BLaER1 treated with 17β-estradiol and CSF1 and Interleukin-3, amounts not matched to agents 10 nM and 100 nM (cell line): Measurements from ENCODE around the gene TUBB.
A peak's percentile ranks its signal among the peaks of the same experiment; 100 is the strongest.

Experiments used
- H3K27ac ChIP-seq, 11 experiments: shearing (Covaris generic); formaldehyde crosslinking; 2 replicates each; pipeline ENCODE4 v1.8.1; 2022
- H3K27me3 ChIP-seq, 11 experiments: shearing (Covaris generic); formaldehyde crosslinking; 2 replicates each; pipeline ENCODE4 v1.8.1; 2022
- H3K36me3 ChIP-seq, 11 experiments: shearing (Covaris generic); formaldehyde crosslinking; 2 replicates each; pipeline ENCODE4 v1.8.1; 2022
- H3K4me1 ChIP-seq, 10 experiments: shearing (Covaris generic); formaldehyde crosslinking; 2 replicates each; pipeline ENCODE4 v1.8.1; 2022
- H3K4me2 ChIP-seq, 11 experiments: shearing (Covaris generic); formaldehyde crosslinking; 2 replicates each; pipeline ENCODE4 v1.8.1; 2022
- H3K4me3 ChIP-seq, 10 experiments: shearing (Covaris generic); formaldehyde crosslinking; 2 replicates each; pipeline ENCODE4 v1.8.1; 2022
- H3K9ac ChIP-seq, 11 experiments: shearing (Covaris generic); formaldehyde crosslinking; 2 replicates each; pipeline ENCODE4 v1.8.1; 2022
- H3K9me3 ChIP-seq, 11 experiments: shearing (Covaris generic); formaldehyde crosslinking; replicated peaks in 1 of 11; 2 replicates each; pipeline ENCODE4 v1.8.1; 2022
- H4K20me1 ChIP-seq, 11 experiments: shearing (Covaris generic); formaldehyde crosslinking; 2 replicates each; pipeline ENCODE4 v1.8.1; 2022
- Cebpa-rat ChIP-seq, 11 experiments: shearing (Covaris generic); IDR thresholded peaks; 2 replicates each; pipeline ENCODE4 v1.8.1; 2022

Gene TUBB

DNA sequence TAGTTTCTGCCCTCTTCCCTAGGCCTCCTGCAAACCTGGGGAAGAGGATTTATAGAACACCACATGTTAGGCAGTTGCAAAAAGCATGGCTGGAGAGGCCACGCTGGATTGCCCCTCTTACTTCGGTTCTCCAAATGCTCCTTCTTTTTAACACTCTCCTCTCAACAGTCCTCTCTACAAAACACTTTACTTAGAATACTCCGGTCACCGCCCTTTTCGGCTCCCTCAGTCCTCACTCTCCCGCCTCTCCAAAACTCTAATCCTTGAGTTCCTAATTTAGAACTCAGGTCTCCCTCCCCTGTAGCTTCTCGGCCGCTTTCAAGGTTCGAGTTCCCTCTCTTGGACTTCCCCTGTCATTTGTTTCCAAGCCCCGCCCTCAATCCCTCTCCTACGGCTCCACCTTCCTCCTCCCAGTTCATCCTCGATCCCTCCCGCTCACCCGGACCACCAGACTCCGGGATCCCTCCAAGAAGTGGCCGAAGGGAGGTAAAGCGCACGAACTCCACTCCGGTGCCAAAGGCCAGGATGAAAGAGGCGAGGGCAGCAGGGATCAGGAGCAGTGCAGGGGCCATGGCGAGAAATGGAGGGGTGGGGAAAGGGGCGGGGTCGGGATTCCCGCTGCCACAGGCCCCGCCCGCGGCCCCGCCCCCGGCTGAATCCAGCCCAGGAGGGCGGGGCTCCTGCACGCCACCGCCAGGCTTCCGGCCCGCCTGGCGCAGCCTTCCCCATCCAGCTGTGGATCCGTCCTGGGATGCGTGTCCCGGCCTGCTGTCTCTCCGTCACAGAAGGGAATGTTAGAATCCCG lies 29.5 kb upstream of the TUBB start, which contains the start of gene NRM:
Gene NRM (minus strand): TSS at position 582 of the 805 bp plus-strand sequence. CDS start 10 bp downstream, at position 572.
- no peak for TF ChIP-seq Cebpa-rat (IDR thresholded peaks at IDR 0.05)
- peak within 1 kb of the TSS; percentile 91 to 100 (median 99) for H3K9ac ChIP-seq

DNA sequence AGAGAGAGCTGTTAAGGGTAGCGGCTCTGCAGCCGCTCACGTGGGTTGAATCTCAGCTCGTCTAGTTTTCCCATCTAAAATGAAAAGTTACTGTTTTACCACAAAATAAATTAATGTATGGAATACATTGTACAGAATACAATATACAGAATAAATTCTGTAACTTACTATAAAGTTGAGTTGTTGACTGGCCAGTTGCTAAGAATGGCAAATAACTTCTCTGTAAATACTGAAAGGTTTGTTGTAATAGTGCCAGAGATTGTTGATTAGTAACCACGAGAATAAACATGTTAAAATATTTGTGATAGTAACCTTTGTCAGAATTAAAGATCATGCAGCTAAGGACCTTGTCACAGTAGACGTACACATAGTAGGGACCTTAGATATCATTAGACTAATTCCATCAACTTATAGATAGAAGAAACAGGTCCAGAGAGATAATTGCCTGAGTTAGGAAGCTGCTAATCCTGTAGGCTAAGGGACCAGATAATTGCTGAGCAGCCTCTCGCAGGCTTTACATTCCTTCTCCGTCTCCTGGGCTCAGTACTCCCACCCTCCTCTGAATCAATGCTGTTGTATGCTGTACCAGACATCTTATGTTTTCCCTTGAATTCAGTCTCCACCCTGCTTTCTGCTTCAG lies 28.8 kb upstream of the TUBB start:
- Histone ChIP-seq H3K4me3 (peak overlapping the region; percentile 83 to 100 (median 96)), H3K9me3 (no peaks in the 10 kb centered on the region), H3K36me3 (peaks cover 0 to 1% (median 0%) of the 10 kb centered on the region in 11 experiments; a peak in 2 of 22 replicates), H3K27ac (peak overlapping the region in 9 of 11 experiments; percentile 95 to 100 (median 99); a peak in 18 of 22 replicates), H3K27me3 (no peaks in the 10 kb centered on the region), H3K9ac (peak overlapping the region; percentile 2 to 100 (median 99); a peak in 21 of 22 replicates), H3K4me2 (peak overlapping the region; percentile 77 to 100 (median 99)), H3K4me1 (peaks cover 35 to 50% (median 39%) of the 10 kb centered on the region in 10 experiments), H4K20me1 (peaks cover 0 to under 1% (median 0%) of the 10 kb centered on the region in 11 experiments; a peak in 3 of 22 replicates)
- no peak for TF ChIP-seq Cebpa-rat (IDR thresholded peaks at IDR 0.05)

More for the DNA sequence above, 29.5 kb upstream of the TUBB start, which contains the start of gene NRM:
- Histone ChIP-seq H3K27me3 (no peaks in the 10 kb centered on the region), H3K4me3 (peak within 1 kb of the TSS; percentile 83 to 100 (median 96)), H4K20me1 (peaks cover 2 to 8% (median 3%) of the 10 kb centered on the region in 11 experiments; a peak in 12 of 22 replicates), H3K9me3 (no peaks in the 10 kb centered on the region), H3K4me1 (peaks cover 35 to 48% (median 39%) of the 10 kb centered on the region in 10 experiments), H3K27ac (peak within 1 kb of the TSS; percentile 91 to 100 (median 99); a peak in 21 of 22 replicates), H3K36me3 (peaks cover 0 to 3% (median 1%) of the 10 kb centered on the region in 11 experiments; a peak in 14 of 22 replicates), H3K4me2 (peak within 1 kb of the TSS; percentile 97 to 100 (median 99))

GRCh38 chr6:30696432-30696831 lies 23.7 kb upstream of the TUBB start:
- H3K36me3 ChIP-seq, result peaks cover 0 to 46% (median 32%) of the 10 kb centered on the region in 11 experiments; a peak in 19 of 22 replicates
- H3K4me1 ChIP-seq, result peaks cover 9 to 27% (median 15%) of the 10 kb centered on the region in 10 experiments
- no peak overlapping the region for H3K4me2 ChIP-seq
- no peak for TF ChIP-seq Cebpa-rat (IDR thresholded peaks at IDR 0.05)
- H3K9ac ChIP-seq, result no peak overlapping the region
- H3K27ac ChIP-seq, result no peak overlapping the region
- no peak overlapping the region for H3K4me3 ChIP-seq
- H3K9me3 ChIP-seq, result no peaks in the 10 kb centered on the region
- no peaks in the 10 kb centered on the region for H4K20me1 ChIP-seq
- H3K27me3 ChIP-seq, result no peaks in the 10 kb centered on the region

- no peak for TF ChIP-seq Cebpa-rat (IDR thresholded peaks at IDR 0.05)
These were observed 19.8 kb upstream of the TUBB start for GRCh38 chr6:30700340-30700739.

DNA sequence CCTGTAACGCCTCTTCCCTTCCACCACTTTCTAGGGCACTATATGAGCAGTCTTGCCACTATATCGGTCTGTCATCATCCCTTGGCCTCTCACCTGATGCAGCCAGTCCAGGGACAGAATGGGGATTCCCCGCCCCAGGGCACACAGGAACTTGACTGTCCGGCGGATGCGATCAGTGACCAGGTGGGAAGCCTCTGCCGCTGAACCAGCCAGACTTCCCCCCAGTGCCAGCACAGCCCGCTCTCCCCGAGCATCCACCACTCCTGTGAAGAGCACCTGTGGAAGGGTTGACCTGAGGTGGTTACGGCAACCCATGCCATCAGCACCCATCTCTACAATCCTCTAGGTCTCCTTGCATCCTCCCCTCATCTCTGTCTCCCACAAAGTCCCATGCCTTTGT lies 17.1 kb upstream of the TUBB start:
- TF ChIP-seq Cebpa-rat (IDR thresholded peaks at IDR 0.05), result no peak

More at GRCh38 chr6:30700340-30700739, 19.8 kb upstream of the TUBB start:
- Histone ChIP-seq H3K4me2 (peak overlapping the region in 3 of 11 experiments; percentile 2 to 41 (median 34); a peak in 5 of 22 replicates), H3K36me3 (peaks cover 30 to 85% (median 72%) of the 10 kb centered on the region in 11 experiments), H3K4me1 (peaks cover 0 to 30% (median 9%) of the 10 kb centered on the region in 10 experiments; a peak in 11 of 20 replicates), H4K20me1 (no peaks in the 10 kb centered on the region; a peak in 1 of 22 replicates), H3K4me3 (no peak overlapping the region), H3K27ac (no peak overlapping the region), H3K9ac (no peak overlapping the region), H3K27me3 (no peaks in the 10 kb centered on the region), H3K9me3 (no peaks in the 10 kb centered on the region)

DNA sequence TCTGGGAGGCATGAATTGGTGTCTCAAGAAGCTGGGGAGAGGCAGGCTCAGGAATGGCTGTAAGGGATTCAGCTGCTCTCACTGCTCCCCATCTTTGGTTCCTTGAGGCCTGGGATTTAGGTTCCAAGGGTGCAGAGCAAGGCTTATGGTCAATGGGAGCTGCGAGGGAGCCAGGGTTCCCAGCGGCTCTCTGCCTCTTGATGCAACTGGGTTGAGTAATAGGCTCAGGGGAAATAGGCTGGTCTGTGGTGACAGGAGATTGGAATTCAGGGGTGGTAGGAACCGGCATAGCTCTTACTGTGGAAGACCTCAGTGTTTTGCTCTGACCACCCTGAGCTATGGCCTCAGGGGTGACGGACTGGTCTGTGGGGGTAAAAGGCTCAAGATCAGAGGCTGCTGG lies 16.3 kb upstream of the TUBB start:
- Histone ChIP-seq H3K9me3 (no peaks in the 10 kb centered on the region), H3K27me3 (no peaks in the 10 kb centered on the region), H3K9ac (no peak overlapping the region), H3K4me1 (peaks cover 0 to 30% (median 5%) of the 10 kb centered on the region in 10 experiments; a peak in 8 of 20 replicates), H3K36me3 (peaks cover 57 to 100% (median 94%) of the 10 kb centered on the region in 11 experiments), H3K4me3 (no peak overlapping the region), H3K27ac (0 out of 22 replicates have a peak overlapping the region, but pooled peaks of 1 of the 11 experiments have one; percentile 1), H3K4me2 (peak overlapping the region in 4 of 11 experiments; percentile 2 to 20 (median 4); a peak in 1 of 22 replicates), H4K20me1 (no peaks in the 10 kb centered on the region; a peak in 1 of 22 replicates)
- TF ChIP-seq Cebpa-rat (IDR thresholded peaks at IDR 0.05), result no peak

More for the DNA sequence above, 17.1 kb upstream of the TUBB start:
- Histone ChIP-seq H3K4me1 (peaks cover 0 to 30% (median 5%) of the 10 kb centered on the region in 10 experiments; a peak in 8 of 20 replicates), H3K9ac (0 out of 22 replicates have a peak overlapping the region, but pooled peaks of 1 of the 11 experiments have one; percentile 13), H4K20me1 (no peaks in the 10 kb centered on the region; a peak in 1 of 22 replicates), H3K27me3 (no peaks in the 10 kb centered on the region), H3K27ac (no peak overlapping the region), H3K36me3 (peaks cover 54 to 100% (median 93%) of the 10 kb centered on the region in 11 experiments), H3K9me3 (no peaks in the 10 kb centered on the region), H3K4me2 (no peak overlapping the region), H3K4me3 (no peak overlapping the region)

DNA sequence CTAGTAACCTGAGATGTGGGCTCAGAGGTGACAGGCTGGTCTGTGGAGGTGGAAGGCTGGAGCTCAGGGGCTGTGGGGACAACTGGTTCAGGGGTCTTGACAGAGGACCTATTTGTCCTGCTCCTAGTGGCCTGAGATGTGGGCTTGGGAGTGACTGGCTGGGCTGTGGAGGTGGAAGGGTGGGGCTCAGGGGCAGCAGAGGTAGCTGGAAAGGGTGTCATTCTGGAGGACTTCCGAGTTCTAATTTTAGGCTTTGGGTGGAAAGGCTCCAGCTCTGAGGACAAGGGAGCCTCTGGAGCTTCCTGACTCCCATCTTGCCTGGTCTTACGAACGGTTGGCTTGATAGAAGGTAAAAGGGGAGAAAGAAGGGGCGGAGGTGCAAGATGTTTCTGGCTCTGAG lies 14.5 kb upstream of the TUBB start:
- Histone ChIP-seq H3K4me3 (no peak overlapping the region), H3K9me3 (no peaks in the 10 kb centered on the region), H4K20me1 (no peaks in the 10 kb centered on the region; a peak in 1 of 22 replicates), H3K27me3 (no peaks in the 10 kb centered on the region), H3K36me3 (peaks cover 72 to 100% (median 95%) of the 10 kb centered on the region in 11 experiments), H3K4me1 (peaks cover 0 to 20% (median 5%) of the 10 kb centered on the region in 10 experiments; a peak in 8 of 20 replicates), H3K9ac (peak overlapping the region in 2 of 11 experiments; percentile 5 to 36; a peak in 2 of 22 replicates), H3K4me2 (no peak overlapping the region), H3K27ac (no peak overlapping the region)
- TF ChIP-seq Cebpa-rat (IDR thresholded peaks at IDR 0.05), result no peak

DNA sequence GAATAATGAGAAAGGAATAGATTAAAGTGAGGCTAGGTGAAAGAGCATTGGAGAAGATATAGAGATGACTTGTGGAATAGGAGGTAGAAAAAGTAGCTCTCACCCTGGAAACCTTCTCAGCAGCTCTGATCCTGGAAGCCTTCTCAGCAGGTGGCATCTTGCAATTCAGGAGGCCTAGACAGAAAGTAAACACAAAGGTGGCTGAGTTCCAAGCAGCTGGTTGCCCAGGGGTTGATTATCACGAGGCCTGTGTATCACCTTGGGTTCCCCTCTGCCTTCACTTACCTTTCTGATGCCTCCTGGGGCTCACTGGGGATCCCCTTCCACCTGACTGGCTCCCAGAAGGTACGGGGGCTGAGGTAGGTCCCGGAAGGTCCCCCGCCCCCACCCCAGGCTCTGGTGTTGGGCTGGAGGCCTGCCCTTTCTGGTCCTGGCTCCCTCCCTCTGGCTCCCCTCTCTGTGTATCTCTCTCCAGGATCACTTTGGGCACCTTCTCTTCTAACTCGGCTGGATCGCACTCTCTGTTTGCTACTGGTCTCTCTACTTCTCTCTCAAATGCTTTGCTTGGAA lies 12.8 kb upstream of the TUBB start:
- no peak for TF ChIP-seq Cebpa-rat (IDR thresholded peaks at IDR 0.05)
- Histone ChIP-seq H3K4me2 (no peak overlapping the region), H3K27ac (0 out of 22 replicates have a peak overlapping the region, but pooled peaks of 1 of the 11 experiments have one; percentile 2)

More for the DNA sequence above, 12.8 kb upstream of the TUBB start:
- Histone ChIP-seq H4K20me1 (no peaks in the 10 kb centered on the region; a peak in 1 of 22 replicates), H3K27me3 (no peaks in the 10 kb centered on the region), H3K9ac (peak overlapping the region in 2 of 11 experiments; percentile 5 to 23; a peak in 2 of 22 replicates), H3K4me3 (no peak overlapping the region), H3K36me3 (peaks cover 83 to 100% (median 97%) of the 10 kb centered on the region in 11 experiments), H3K4me1 (peaks cover 10 to 23% (median 16%) of the 10 kb centered on the region in 10 experiments), H3K9me3 (no peaks in the 10 kb centered on the region)
